Fibroblast of skin of right quadriceps (primary cell): Measurements from ENCODE around the gene HERC6.
"Not testable (repeated sequence)": the region's sequence is repeated elsewhere in the genome, so short reads cannot be mapped to it uniquely, and the experiment has no call there.

Experiments
- DNase-seq: peaks from one replicate; pipeline ENCODE4 v3.0.0-alpha.2; 2013

HERC6 gene

DNA sequence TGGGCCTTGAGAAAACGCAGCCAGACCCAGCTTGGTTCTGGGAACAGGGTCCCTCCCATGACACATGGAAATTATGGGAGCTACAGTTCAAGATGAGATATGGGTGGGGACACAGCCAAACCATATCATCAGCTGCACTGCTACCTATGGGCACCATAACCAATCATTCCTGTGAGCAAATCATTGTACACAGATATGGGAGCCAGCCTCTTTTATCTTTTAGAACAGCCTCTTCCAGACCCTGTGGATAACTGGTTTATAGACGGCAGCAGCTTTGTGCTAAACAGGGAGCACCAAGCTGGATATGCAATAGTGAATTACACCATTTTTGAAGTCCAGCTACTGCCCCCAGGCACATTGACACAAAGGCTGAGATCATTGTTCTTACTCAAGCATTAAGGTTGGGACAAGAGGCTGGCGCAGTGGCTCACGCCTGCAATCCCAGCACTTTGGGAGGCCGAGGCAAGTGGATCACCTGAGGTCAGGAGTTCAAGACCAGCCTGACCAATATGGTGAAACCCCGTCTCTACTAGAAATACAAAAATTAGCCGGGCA lies 69.6 kb downstream of the HERC6 start:
- DNase-seq: not testable (repeated sequence)

DNA sequence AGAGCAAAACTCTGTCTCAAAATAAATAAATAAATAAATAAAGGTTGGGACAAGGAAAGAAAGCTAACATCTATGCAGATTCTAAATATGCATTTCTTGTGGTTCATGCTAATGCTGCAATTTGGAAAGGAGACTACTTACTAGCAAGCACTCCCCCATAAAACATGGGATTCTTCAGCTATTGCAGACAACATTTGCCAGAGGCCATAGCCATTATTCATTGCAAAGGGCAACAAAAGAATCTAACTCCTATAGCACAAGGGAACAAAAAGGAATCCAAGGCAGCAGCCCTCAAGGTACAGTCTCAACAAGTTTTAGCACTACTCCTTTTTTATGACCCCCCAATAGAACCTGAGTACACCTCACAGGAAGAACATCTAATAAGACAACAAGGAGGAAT lies 70.2 kb downstream of the HERC6 start:
- DNase-seq: no peak

DNA sequence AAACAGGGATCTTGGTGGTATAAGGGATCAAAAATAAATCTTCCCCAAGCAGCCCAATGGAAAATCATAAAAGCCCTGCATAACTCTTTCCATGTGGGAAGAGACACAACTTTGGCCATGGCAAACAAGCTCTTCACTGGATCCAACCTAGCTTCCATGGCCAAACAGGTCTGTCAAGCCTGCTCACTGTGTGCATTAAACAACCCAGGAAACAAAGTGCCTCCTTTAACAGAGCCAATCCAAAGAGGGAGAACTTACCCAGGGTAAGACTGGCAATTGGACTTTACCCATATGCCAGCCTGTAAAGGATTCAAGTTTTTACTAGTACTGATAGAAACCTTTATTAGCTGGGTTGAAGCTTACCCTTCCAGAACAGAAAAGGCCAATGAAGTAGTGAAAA lies 70.6 kb downstream of the HERC6 start:
- no peak for DNase-seq

DNA sequence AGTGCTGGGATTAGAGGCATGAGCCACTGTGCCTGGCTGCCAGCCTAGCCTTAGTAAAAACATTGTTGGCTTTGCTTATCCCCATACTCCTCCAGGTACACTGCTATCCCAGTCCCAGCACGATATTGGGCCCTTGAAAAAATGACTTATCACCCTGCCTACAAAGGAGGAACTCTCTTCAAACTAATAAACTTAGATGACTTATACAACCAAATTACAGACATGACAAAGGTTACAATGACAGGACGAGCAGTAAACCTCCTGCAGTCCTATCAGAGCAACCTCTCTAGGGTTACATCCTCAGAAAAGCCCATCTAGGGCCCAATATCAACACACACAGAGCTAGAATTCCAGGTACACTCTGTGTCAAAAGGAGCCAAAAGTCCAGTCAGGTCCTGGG lies 72.6 kb downstream of the HERC6 start:
- no peak for DNase-seq

DNA sequence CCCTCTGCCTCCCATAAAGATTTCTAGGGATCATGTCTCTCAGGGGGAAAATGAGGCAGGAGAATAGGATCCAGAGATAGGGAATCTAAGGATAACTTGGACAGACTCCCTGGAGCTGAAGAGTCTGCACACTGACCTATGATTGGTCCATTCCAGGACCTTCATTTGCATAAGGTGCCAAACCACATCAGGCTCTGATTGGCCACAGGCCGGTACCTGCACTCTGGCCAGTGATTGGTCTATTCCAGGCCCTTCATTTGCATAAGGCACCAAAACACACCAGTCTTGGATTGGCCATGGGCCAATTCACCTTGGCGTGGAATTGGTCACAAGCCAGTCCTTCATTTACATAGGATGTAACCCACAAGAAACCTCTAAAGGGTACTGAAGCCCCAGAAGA lies 74.3 kb downstream of the HERC6 start:
- no peak for DNase-seq

DNA sequence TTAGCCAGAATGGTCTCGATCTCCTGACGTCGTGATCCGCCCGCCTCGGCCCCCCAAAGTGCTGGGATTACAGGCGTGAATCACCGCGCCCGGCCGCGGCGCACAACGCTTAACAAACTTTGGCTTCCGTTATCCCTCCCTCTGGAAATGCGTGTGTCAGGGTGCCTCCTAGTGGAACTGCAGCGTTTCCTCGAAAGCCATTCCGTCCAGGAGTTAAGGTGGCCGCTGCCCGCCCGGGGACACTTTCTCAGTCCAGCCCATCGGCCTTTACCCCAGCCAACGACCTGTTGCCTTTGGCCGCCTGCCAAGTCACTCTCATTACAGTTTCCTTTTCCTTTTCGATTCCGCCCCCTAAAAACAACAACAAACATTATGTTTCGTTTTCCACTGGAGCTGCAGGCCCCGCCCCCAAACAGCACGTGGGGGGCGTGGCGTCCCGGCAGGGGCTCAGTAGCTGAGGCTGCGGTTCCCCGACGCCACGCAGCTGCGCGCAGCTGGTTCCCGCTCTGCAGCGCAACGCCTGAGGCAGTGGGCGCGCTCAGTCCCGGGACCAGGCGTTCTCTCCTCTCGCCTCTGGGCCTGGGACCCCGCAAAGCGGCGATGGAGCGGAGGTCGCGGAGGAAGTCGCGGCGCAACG lies 78.1 kb downstream of the HERC6 start, which contains the start of gene HERC5:
HERC5 (plus strand) TSS at position 450 of the 637 bp plus-strand sequence; CDS start at position 601, 151 bp downstream.
- DNase-seq: peak; percentile 86

DNA sequence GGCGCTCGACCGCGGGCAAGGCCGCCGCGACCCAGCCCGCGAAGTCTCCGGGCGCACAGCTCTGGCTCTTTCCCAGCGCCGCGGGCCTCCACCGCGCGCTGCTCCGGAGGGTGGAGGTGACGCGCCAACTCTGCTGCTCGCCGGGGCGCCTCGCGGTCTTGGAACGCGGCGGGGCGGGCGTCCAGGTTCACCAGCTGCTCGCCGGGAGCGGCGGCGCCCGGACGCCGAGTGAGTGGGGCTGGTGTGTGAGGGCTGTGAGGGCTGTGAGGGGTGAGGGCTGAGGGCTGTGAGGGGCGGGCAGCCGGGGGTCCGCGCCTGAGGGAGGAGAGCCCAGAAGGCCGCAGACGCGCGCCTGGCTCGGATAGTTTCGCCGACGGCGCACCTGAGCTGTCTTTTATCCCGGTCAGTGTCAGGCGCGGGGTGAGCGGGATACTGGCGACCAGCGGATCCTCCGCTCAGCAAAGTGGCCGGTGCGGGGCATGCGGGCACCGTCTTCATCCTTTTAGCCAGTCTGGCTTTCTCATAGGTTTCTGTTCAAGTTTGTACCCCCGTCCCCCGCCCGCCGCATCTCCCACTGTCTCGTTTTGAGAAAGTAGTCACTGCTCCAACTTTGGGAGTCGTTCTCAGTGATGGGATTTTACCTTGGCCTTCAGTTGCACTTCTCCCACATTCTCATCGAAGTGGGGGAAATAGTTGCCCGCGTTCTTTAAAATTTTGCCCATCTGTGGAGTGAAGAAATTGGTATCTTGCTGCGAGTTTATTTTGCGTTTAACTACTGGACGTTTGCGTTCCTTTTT lies 78.9 kb downstream of the HERC6 start:
- no peak for DNase-seq

DNA sequence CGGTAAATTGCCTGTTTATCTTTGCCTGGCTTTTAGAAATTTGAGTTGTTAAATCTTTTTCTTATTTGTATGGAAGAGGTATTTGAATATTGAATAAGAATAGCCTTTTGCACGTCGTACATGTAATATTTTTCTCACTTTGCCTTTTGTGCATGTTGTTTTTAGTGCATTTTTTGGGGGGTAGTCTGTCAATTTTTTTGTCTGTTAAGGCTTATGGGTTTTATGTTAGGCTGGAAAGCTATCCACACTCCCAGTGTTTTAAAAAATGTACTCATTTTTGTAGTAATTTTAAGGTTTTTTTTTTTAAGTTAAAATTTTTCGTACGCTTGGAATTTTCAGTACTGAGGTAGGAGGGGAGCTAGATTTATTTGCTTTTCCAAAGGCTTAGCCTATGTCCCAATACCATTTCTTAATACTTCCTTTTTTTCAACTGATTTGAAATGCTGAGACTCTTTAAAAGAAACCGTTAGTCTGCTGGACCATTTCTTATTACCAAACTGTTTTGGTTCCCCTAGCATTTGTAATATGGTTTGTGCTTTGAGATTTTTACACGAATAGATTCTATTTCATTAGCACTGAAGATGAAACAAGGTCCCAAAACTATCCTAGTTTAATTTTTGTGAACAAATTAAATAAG lies 79.6 kb downstream of the HERC6 start:
- DNase-seq: no peak

DNA sequence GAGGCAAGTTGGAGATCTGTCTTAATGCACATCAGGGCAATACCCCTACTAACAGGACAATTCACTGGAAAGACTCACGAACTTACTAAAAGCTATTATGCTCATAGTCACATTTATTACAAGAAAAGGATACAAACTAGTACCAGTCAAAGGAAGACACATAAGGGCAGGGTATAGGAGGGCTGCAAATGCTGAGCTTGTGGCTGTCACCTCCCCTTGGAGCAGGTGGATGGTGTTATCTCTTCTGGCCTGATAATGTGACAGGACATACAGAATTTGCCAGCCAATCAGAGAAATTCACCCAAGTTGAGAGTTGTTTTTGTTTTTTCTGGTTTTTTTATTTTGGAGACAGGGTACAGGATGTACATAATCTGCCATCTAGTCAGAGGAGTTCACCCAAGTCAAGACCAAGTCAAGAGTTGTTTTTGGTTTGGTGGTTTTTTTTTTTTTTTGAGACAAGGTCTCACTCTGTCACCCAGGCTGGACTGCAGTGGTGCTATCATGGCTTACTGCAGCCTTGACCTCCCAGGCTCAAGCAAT lies 87.1 kb downstream of the HERC6 start:
- DNase-seq: no peak

DNA sequence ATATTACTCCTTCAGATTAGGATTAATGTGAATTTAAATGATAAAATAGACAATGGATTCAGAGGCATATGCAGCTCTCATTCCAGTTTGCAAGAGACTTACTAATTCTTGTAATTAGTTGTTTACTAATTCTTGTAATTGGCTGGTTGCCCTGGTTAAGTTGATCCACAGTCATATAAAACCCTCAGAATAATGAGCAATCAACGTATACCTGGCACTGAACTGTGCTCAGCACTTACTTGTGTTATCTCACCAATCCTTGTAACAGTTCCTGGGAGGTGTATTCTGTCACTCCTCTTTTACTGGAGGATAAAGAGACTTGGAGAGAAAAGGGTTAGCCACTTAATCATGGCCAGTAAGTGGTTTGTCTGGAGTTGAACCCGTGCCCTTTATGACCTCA lies 88.7 kb downstream of the HERC6 start:
- DNase-seq: no peak

DNA sequence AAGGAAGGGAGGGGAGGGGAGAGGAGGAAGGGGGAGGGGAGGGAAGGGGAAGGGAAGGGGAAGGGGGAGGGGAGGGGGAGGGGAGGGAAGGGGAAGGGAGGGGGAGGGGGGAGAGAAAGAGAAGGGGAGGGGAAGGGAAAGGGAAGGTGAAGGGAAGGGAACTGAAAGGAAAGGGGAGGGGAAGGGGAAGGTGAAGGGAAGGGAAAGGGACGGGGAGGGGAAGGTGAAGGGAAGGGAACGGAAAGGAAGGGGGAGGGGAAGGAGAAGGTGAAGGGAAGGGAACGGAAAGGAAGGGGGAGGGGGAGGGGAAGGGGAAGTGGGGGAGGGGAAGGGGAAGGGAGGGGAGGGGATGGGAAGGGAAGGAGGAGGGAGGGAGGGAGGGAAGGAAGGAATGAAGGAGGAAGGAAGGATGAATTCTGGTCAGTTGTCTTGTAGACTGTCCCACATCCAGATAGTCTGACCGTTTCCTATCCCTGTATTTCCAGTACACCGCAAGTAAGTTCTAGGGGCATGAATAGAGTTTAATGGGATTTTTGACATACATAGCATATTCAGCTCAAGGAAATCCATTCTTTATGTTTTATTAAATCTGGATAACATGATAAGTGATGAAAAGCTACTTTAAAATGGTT lies 98.7 kb downstream of the HERC6 start:
- DNase-seq: no peak

DNA sequence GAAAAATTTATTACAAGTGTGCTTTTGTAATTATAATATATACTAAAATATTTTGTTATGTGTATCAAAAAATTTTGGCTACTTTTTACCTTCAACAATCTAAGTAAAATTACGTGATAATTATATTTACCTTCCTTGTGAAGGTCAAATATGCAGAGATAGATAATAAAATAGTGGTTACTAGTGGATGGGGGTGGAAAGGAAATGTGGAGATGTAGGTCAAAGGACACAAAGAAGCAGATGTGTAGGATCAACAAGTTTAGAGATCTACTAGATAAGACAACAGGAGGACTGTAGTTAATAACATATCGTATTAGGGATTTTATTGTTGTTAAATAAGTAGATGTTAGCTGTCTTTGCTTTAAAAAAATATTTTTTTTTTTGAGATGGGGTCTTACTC lies 99.6 kb downstream of the HERC6 start:
- no peak for DNase-seq

DNA sequence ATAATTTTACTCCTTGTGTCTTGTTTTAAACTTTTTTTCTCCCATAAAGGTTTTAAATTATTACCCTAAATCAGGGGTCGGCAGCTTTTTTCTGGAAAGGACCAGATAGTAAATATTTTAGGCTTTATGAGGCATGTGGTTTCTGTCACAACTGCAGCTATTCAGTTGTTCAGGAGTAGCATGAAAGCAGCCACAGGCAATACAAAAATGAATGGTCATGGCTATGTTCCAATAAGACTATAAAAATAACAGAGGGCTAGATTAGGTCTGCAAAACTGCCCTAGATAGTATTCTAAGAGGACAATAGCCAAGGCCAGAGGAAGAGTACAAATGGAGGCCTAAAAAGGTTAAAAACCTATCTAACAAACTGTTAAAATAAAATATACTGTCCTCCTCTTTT lies 102.9 kb downstream of the HERC6 start:
- no peak for DNase-seq

DNA sequence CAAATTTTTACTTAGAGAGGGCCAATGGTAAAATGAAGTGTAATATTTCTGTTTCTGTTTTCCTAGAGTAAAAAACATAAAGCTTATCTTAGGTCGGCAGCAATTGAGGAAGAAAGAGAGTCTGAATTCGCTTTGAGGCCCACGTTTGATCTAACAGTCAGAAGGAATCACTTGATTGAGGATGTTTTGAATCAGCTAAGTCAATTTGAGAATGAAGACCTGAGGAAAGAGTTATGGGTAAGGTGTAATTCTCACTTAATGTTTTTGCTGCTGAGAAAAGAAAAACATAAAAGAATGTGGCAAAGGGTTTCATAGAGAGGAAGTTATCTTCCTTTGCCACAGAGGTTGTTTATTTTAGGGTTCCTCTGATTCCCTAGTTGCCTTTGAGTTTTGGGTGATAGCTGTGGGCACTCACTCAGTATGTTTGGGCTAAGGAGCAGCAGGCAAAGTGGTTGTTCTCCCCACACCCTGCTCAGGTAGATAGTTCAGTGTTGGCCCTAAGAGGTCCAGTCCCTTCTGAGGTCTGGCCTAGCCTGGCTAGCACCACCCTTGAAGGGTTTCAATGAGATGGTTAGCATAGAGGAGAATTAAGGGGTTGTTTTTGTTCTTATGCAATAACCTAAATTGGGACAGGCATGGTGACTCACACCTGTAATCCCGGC lies 110.6 kb downstream of the HERC6 start:
- DNase-seq: no peak
